ENCODE measurements around the gene FGF22.

DNA sequence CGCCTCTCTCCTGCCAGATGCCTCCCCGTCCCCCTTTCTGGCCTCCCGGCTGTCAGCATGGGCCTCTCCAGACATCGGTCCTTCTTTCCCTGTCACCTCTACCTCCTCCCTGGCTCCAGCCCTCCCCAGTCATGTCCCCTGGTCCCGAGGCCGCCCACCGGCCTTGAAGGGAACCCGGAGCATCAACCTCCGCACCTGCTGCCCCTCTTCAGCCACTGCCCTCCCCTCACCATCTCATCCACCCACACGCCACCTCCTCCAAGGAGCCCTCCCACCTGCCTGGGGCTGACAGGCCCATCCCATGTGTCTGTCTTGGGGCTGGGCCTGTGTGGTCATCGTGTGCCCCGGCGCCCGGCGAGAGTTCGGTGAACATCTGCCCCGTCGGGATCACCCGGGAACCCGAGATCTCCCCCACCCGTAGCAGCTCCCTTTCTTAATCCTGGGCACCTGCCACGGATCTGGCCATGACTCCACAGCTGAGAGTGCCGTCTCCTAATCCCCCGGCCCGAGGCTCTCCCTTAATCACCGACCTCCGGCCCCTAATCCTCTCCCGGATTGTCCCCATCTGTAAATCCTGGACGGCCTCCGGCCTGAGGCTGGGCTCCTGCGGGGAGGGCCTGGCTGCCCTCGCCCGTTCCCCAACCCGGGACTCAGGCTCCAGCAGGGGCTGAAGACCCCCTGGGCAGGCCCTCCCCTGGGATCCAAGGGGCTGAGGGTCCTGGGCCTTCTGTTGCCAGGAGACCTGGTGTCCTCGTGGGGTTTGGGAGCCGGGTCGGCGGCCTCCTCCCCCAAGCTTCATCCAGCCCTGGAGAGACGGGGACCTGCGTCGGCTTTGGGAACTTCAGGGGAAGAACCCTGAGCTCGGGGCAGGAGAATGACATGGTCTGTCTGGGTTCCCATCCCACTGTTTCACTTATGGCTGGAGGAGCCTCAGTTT, 44.1 kb upstream of the FGF22 start:
- TF ChIP-seq, protein P1, sequence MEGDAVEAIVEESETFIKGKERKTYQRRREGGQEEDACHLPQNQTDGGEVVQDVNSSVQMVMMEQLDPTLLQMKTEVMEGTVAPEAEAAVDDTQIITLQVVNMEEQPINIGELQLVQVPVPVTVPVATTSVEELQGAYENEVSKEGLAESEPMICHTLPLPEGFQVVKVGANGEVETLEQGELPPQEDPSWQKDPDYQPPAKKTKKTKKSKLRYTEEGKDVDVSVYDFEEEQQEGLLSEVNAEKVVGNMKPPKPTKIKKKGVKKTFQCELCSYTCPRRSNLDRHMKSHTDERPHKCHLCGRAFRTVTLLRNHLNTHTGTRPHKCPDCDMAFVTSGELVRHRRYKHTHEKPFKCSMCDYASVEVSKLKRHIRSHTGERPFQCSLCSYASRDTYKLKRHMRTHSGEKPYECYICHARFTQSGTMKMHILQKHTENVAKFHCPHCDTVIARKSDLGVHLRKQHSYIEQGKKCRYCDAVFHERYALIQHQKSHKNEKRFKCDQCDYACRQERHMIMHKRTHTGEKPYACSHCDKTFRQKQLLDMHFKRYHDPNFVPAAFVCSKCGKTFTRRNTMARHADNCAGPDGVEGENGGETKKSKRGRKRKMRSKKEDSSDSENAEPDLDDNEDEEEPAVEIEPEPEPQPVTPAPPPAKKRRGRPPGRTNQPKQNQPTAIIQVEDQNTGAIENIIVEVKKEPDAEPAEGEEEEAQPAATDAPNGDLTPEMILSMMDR (conservative IDR thresholded peaks at IDR 0.05; ENCODE audit: low read depth, low read length) = no peak
- TF ChIP-seq EZH2 (IDR thresholded peaks at IDR 0.05; ENCODE audit: low read length, unreplicated experiment) (no peak), EZH2phosphoT487 (IDR thresholded peaks at IDR 0.05; ENCODE audit: borderline replicate concordance, low read length) (no peak)
